Measurements from ENCODE around the gene FOXO6.

FOXO6 gene

DNA sequence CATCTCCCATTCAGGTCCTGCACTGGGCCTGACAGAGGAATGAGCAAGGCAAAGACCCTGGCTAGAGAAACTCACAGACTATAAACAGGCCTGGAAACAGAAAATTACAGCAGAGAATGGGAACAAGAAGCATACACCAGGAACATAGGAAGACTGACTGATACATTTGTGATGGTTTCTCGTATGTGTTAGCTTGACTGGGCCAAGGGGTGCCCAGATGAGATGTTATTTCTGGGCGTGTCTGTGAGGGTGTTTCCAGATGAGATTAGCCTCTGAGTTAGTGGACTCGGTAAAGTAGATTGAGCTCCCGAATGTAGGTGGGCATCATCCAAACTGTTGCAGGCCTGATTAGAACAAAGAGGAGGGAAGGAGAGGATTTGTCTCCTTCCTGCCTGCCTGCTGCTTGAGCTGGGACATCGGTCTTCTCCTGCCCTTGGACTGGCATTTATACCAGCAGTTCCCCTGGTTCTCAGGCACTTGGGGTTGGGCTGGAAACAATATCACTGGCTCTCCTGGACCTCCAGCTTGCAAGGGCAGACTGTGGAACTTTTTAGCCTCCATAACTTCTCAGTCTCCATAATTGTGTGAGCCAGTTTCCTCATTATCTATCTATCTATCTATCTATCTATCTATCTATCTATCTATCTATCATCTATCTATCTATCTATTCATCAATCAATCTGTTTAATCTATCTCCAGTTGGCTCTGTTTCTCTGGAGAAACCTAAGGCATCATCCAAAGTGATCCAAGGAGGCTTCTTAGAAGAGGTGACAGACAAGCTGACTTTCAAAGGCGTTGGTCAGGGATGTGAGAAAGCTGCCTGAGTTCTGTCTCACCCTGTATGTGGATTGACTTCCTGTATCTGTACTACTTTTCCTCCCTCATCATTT, 9.7 kb upstream of the FOXO6 start:
- DNase-seq (ENCODE audit: low read depth) = no peak

DNA sequence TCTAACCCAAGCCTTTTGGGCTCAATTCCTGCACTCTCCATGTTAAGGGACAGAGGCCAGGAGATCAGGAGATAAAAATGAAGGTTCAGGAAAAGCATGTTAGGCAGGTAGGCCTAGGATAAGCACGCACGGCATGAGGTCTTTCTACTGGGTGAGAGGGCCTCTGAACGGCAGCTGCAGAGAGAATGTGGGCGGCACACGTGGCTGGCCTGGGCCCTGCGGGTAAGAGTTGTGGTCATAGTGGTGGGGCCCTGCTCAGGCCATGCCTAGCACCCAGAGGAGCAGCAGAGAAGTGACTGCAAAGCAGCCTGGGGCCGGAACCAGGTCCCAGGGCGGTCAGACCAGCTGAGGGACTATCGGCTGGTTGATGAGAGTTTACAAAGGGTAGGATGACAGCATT, 7.5 kb upstream of the FOXO6 start:
- no peak for DNase-seq (ENCODE audit: low read depth)

DNA sequence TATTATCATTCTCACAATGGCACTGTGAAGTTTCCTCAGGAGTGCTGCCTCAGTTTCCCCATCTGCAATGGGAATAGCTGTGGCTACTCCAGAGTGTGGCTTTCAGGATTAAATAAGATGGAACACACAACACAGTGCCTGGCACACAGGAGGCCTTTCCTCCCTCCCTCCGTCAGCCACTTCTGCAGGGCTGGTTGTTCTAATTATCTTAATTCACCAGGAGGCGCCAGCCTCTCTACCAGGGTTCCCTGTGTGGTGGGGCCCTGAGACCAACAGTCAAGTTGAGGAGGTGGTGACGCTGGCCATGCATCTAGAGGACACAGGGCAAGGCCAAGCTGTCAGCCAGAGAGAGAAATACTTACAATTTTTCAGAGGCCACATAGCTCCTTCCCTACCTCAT, 6.3 kb upstream of the FOXO6 start:
- DNase-seq (ENCODE audit: low read depth) = no peak

- DNase-seq (ENCODE audit: low read depth) = no peak
Measured at GRCh38 chr1:41355356-41355755, 5.9 kb upstream of the FOXO6 start.

DNA sequence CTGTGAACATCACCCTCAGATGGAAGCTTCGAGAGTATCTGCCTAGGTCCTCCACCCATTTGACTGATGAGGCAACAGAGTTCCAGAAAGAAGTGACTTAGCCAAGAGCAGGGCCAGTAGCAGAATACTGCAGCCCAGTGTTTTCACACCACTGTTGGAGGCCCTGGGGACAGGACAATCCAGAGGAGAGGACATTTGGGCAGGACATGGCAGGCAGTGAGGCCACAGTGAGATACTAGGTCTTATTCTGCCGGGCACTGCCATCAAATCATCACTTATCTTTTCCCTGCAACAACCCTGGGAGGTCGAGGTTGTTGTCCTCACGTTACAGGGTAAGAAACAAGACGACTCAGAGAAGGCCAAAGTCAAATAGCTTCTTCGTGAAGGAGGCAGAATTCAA, 5.5 kb upstream of the FOXO6 start:
- DNase-seq (ENCODE audit: low read depth) = no peak

DNA sequence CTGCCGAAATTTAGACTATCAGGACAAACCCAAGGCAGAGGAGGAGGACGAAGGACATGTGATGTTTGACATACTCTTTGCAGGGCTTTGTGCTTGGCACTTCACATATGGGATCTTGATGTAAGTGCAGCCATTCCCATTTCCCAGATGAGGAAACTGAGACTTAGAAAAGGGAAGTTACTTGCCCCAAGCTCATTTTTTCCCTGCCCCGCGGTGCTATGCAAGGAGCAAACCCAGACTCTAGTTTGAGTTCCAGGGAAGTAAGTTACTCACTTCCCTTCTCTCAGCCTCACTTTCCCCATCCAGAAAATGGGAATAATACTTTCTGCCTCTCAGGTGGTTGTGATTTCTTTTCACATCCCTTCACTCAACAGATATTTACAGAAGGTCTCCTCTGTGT, 4.5 kb upstream of the FOXO6 start:
- no peak for DNase-seq (ENCODE audit: low read depth)

DNA sequence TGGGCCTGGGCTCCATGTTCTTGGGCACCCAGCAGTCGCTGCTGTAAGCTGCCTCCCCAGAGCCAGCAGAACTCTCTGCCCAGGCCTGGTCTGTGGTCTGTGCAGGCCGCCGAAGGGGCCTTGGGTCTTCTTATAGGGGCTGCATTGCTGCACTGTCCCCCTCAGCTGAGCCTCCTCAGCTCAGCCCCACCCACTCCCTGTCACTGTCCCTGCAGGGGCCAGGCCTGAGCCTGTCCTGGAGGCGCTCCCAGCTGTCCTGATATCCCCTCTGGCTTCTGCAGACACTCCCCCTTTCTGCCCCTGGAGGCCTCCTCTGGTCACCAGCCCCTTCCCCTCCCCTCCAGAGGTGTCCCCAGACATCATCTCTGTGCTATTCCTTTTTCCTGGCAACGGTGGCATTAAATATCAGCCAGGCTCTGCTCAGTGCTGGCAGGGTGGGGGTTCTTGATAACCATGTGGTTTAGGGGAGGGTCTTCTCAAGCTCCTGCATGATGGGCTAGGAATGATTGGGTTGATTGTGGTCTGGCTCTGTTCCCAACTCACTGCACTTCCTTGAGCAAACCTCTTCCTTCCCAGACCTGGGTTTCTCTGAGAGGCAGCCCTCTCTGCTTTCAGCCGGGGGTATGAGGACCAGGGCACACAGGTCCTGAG, 3.7 kb upstream of the FOXO6 start:
- DNase-seq (ENCODE audit: low read depth) = no peak

DNA sequence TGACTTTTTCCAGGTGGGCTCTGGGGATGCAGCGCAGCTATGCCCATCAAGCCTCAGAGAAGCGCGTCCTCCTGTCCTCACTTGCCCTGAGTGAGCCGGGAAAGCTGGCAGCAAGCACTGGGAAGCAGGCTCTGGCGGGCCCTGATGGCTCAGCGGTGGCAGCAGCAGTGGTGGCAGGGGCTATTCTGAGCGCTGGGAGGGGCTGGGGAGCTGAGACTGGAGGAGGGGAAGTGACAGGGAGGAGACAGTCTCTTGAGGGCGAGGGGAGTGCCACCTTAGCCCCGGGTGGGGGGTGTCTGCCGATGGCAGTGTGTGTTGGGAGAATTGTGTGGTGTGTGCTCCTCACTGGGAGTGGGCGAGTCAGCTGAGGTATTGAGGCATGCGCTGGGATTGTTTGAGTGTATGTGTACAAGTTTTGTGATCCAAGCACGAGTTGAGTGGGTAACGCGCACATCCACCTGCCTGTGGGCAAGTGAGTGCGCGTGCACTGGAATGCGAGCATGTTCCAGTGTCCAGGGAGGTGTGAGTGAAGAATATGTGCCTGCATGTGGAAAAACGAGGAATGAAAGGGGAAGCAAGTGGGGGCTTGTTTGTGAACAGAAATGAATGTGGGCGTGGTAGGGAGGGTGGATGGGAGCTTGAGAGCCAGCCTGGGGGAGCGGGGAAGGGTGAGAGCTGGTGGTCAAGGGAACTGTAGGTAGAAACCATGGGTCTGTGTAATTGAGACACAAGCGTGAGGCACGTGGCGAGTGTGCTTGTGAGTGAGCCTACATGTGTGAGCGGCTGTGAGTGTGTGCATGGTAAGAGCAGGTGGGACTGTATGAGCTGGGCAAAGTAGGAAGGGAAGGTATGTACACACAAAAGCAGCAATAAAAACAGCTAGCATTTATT, 2.9 kb upstream of the FOXO6 start:
- DNase-seq (ENCODE audit: low read depth) = no peak

DNA sequence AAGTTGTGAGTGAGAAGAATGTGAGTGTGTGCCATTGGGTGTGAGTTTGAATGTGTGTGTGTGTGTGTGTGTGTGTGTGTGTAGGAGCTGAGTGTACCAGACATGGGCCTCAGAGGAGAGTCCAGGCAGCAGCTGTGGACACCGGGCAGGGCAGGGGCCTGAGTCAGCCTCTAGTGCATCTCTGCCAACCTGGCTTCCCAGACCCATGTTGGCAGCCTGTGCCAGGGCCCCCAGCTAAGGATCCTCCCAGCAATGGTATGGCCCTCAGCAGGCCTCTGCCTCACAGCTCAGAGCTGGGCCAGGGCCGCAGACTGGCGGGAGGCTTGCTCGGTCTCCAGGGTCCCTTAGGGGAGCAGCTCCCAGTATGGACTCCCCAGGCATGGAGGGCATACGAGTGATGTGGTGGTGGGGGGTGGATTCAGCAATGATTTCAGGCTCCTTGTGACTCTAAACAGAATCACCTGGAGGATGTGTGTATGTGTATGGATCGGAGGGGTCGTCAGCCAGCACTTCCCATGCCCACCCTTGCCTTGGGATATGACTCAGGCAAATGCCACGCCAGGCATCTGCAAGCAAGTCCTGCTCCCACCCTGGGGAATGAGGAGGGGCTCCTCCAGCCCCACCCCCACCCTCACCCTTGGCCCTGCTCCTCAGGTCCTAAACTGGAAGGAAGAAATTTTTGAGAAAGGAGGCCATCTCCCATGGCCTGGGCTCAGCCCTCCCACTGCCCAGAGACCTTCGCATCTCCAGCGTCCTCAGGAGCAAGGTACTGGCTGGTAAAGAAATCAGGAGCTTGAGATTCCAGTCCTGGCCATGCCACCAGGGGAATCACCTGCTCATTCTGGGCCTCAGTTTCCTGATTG, 1.8 kb upstream of the FOXO6 start:
- DNase-seq (ENCODE audit: low read depth) = no peak

GRCh38 chr1:41360074-41360785, 1.0 kb upstream of the FOXO6 start:
- DNase-seq (ENCODE audit: low read depth) = no peak

- DNase-seq (ENCODE audit: low read depth) = no peak
Measured at GRCh38 chr1:41361495-41362356, 492 bp downstream of the FOXO6 start.

DNA sequence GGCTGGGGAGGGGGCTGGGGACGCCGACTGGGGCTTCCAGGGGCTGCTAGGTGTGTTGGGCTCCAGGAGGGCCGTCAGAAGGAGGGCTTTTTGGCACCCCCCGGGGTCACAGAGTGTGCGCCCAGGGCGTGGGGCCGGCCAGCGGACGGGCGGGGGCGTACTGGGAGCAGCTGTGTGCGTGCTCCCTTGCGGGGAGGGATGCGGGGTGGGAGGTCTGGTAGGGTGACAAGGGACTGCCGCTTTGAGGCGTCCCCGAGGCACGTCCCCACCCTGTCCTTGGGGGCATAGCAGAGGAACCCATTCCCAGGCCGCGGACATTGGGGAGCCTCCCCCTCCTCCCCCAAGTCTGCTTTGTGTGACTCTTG, 1.1 kb downstream of the FOXO6 start:
- no peak for DNase-seq (ENCODE audit: low read depth)

- DNase-seq (ENCODE audit: low read depth) = no peak
Measured at GRCh38 chr1:41362749-41363590, 1.7 kb downstream of the FOXO6 start.

GRCh38 chr1:41363591-41364320, 2.5 kb downstream of the FOXO6 start:
- DNase-seq (ENCODE audit: low read depth) = no peak

DNA sequence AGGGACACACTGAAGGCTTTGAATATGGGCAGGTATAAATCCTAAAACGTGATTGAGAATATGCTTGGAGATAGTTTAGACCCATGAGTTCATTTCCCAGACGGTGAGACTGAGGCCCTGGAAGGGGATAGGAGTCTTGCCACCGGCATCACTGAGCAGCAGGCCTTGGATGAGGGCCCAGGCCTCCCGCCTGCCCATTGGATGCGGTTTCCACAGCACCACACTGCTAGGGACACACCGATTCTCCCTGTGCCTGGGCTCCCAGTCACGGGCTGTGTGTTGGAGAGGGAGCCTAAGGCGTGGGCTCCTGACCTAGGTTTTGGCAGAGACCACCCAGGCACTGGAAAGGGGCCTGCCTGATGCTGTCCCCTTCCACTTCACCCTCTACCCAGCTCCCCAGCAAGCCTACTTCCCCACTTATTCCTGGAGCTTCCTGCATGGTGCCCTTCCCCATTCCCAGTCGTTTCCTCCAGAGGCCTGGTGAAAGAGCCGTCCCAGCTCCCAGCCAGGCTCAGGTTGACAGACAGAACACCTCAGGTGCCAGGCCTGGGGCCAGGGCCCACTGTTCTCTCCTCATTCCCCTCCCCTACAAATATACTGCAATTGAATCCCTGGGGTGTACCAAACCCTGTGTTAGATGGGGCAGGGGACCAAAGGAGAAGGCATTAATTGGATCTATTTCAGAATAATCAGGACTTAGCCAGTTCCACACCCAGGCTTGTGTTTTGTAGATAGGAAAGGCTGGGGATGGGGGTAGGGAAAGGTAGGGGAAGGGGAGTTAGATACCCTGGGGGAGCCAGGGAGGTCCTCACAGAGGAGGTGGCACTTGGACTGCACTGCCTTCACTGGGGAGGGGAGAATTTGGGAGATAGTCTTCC, 3.4 kb downstream of the FOXO6 start:
- no peak for DNase-seq (ENCODE audit: low read depth)

GRCh38 chr1:41365320-41365633, 4.0 kb downstream of the FOXO6 start:
- DNase-seq (ENCODE audit: low read depth) = no peak

DNA sequence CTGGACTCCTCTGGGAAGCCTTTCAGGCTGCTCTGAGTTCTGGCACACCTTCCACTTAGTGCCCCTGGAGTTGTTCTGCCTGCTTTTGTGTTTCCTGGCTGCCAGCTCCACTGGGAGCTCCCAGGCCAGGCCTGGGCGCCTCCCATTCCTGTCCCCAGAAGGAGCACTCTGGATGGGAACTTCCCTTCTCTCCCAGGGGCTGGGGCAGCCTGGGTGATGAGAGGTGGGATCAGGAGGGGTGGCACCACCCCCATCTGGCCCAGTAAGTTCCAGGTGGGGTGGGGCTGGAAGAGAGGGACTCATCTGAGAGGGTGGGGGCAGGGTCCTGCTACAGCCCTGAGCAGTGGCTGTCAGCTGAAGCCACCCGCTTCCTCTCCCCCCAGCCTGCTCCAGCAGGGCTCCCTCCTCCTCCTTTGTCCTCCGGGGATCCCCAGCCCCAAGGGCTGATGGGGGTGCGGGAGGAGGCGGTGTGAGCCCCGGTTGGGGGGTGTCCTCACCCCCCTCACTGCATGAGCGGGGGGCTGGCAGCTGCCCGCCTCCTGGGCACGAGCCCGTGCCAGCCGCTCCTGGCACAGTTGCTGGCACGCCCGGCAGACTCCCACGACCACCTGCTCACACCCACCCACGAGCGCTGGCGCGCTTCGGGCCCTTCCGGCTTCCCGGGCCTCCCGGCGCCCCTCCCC, 4.7 kb downstream of the FOXO6 start:
- DNase-seq (ENCODE audit: low read depth) = no peak

Measured in activated T-helper 1 cell treated with Interleukin-2 at 50 U/mL for 16 hours (primary cell).